H4 (cell line): Measurements from ENCODE around the gene PDE9A. TPM values are rescaled to one million over a fixed set of nuclear protein-coding genes. Genes with fewer than 3 reads are reported as not detected.

Experiments
- DNase-seq: peaks from one replicate; pipeline ENCODE4 v3.0.0-alpha.2; 2015; ENCODE audit warnings: low spot score
- total RNA-seq: library from RNA; depleted of rRNA; stranded (reverse); fragments of >200 nt; shearing (Covaris generic); gene quantifications from 2 replicates; pipeline ENCODE4 v1.2.3, GENCODE V29; 2014

The PDE9A gene
- total RNA-seq, 1 experiment from 2014 or later: 6.4 TPM

GRCh38 chr21:42671778-42672593 lies 18.6 kb downstream of the PDE9A start:
- DNase-seq: peak; percentile 91

DNA sequence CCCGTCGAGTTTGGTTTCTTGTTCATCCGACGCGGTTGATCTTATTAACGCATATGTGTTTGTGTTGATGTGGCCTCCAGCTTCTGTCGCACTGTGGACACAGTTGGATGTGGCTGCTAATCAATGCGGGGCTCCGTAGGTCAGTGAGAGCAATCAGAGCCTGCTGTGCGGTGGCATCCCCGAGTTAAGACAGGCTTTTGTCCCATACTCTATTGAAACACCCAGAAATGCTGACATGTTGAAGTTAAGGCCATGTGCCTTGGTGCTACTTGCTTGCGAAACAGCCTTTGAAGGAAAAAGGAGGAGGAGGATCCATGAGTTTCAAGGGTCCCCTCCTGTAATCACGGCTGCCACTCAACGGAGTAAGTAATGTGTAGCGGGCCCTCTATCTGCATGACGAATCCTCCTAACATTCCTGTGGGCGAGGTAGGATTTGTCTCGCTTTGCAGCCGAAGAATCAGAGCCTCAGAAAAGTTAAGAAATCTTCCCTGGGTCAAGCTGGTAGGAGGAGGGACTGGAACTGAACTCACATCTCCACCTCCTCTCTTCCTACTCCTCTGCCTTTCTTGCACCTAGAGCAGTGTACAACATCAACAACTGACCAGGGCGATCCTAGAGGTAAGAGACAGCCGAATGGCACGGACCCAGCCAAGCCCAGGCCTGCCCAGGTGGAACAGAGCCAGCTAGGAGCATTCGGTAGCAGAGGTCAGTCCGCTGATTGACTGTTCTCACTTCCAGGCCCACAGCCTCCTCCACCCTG lies 19.5 kb downstream of the PDE9A start:
- DNase-seq: peak; percentile 98

- DNase-seq: no peak
Observed at GRCh38 chr21:42673633-42674328, 20.4 kb downstream of the PDE9A start.

DNA sequence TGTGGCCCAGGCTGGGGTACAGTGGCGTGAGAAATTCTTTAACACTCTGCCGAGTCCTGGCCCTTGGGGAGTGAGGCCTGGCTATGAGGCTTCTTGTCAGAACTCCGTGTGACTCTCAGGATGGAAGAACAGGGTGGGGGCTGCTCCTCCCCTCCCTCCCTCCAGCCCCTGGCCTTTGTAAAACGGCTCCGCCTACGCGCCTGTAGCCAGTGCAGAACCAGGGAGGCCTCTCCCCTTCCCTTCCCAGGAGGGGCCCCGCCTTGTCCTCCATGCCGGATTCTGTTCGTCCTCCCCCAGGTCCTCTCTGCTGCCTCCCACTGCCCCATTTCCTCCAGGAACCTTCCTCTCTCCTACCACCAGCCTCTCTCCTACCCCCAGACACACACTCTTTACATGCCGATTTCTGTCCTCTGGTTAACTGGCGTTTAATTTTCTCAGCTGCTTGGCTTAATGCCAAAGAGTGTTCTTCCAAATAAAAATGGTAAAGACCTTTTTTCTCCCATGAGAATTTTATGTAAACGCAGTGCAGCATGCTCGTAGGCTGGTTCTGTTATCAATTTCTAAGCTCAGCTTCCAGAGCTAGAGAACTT lies 21.0 kb downstream of the PDE9A start:
- no peak for DNase-seq

DNA sequence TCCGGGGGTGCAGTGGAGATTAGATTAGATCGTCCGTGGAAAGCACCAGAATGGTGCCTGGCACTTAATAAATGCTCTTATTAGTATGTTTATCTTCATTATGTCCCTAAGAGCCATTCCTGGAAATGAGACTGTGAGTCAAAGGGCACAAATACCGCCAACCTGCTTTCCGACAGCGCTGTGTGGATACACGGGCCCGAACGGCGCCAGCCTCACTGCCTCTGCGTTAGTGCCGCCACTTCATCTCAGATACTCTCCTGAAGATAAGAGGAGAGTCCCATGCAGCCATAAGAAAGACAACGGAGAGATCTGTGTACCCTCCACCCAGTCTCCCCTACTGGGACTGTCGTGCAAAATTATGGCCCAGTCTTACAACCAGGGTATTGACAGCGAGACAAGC lies 22.0 kb downstream of the PDE9A start:
- DNase-seq: no peak

DNA sequence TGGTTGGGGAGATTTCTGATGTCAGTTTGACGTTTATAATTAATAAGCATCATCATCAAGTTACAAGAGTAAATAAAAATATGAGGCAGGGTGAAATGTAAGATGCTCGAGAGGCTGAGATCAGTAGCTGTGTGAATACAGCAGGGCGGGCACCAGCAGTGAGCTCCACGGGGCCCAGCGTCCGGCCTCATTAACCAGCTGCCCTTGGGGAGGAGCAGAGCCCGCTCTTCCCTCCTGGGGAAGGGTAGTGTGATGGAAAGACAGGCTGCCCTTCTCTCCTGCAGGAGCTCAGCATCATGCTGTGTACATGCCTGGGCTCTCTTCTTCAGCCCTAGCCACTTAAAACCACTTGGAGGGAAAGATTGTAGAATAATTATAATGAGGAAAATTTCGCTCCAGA lies 23.4 kb downstream of the PDE9A start:
- DNase-seq: no peak

GRCh38 chr21:42677339-42678321 lies 24.2 kb downstream of the PDE9A start:
- peak; percentile 69 for DNase-seq

DNA sequence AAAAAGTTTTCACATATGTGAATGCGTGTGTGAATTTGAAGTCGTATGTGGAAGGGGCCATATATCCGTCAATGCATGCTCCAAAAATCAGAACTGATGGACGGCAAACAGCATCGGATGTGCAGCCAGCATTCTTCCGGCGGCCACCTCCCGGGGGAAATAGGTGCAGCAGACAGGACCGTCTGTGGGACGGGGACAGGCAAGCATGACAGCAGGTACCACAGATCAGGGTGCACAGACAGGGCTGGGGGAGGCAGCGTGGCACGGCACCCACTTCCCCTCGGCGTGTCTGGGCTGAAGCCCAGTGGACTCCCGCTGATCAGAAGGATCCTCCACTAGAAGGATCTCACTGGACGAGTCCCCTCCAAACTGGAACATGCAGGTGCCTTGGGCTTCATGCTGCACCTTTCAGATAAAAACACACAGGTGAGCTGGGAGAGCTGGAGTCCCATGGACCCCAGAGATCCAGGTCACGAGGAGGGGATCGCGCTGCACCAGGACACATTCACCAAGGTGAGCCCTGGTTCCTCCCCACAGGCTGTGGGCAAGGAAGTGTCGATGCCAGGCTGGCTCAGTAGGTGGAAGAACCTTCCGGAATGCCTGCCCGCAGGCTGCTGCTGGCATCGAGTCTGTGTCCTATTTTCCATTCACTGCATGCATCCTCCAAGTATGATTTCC lies 25.3 kb downstream of the PDE9A start:
- DNase-seq: no peak

DNA sequence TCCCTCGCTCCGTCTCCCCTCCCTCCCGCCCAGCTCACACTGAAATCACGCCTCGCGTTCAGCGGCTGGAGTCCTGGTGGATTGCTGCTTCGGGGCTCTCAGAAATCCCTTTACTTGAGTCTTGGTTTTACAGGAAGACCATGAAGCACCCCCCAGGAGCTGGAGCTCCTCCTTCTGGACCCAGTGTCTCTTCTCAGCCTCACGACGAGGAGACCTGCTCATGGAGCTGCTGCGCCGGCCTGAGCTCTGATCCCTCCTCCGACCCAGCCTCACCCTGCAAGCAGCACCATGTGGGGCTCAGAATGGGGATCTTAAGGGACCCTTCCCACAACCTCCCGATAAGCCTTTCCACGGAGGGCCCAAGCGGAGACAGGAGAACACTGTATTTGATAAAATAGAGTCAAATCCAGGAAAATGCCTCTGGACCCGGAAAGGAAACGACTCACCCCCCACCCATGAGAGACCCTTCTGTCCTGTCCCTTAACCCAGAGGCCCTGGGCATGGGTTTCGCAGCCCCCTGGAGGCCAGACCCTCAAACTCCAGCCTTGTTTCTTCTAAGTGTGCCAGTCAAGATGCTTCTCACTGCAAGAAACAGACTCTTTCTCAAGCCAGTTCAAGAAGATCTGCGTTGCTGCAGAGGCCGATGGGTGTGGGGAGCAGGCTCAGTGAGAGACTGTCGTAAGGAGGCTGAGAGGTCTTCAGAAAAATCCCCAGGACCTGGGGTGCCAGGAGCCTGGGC lies 26.1 kb downstream of the PDE9A start:
- DNase-seq: no peak

- no peak for DNase-seq
Observed at GRCh38 chr21:42680058-42680330, 26.6 kb downstream of the PDE9A start.

DNA sequence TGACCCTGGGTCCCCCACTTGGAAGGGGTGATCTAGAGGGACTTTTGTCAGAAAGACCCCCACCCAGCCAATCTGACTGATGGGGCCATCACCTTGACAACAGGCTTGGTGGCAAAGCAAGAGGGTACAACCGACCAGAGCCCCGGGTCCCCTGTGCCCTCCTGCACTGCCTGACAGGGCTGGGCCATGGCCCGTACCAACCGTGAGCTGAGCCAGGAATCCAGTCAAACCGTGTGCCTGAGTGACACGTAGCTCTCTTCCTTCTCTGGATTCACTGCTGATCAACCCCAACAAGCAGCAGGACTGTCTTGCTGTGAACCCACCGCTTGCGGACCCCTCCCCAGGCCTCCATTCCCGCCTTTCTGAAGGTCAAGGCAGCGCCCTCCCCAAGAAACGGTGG lies 27.0 kb downstream of the PDE9A start:
- DNase-seq: no peak

DNA sequence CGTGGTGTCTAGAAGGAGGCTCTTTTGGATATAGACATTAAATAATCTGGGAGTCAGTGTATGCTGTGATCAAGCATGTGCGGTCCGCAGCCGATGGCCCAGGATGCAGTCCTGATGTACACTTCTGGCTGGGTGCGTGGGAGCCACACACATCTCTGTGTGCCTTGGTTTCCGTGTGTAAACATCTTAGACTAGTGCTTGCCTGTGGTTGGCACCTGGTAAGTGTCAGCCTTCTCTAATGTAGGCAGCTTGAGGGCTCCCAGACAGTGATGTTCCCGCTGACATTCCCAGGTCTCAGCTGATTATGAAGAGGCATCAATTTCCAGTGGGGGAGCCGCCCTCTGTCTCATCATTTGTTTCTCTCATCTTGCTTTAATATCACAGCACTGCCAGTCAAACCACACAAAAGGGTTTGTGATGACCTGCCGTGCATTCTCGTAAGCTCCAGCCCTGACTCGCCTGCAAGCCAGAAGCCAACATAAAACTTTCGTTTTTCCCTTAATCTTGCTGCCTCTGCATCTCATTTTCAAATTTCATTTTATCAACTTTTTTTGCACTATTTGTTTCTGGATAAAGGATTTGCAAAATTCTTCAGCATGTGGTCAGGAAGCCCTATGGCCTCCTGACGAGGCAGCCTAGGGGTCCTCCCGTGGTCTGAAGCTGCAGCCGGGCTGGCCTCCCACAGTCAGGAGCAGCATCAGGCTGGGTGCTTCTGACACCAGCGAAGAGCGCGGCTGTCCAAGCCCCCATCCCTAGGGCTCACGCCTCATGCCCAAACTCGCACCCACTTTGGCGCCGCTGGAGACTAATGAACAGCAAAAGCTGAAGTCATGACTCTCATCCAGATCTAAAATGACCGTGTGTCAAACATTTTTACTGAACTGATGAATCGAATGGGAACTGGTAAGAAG lies 28.1 kb downstream of the PDE9A start:
- DNase-seq: no peak

GRCh38 chr21:42682661-42683210 lies 29.3 kb downstream of the PDE9A start:
- no peak for DNase-seq

DNA sequence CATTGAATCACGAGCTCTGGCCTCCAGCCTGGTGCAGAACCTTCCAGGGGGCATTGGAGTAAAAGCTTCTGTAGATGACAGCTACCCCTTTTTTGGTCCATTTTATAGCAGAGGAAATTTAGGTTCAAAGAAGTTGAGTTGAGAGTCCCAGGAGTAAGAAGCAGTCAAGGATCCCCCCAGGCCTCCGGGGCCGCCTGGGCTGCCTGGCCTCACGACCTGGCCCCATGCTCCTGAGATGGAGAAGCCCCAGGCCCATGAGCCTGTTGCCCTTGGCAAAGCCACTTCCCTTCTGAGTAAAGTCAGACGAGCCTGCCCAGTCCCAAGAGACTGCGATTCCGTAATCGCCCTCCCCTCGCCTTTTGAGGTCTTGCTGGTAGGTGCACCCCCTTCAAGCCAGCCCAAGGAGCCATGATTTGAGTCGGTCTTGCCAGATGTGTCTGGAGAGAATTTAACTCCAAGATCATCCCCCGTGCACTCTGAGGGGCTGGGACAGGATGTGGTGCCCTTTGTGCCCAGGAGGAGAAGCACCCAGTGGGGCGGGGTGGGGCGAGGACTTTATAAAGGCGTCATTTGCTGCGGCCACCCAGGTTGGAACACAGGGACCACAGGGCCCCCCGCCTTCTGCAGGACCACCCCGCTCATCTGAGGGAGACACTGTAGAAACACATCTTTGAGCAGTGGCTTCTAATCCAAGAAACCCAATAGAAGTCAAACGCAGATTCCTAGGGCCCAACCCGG lies 30.1 kb downstream of the PDE9A start:
- no peak for DNase-seq

- peak; percentile 38 for DNase-seq
Observed at GRCh38 chr21:42684109-42684916, 30.9 kb downstream of the PDE9A start.

DNA sequence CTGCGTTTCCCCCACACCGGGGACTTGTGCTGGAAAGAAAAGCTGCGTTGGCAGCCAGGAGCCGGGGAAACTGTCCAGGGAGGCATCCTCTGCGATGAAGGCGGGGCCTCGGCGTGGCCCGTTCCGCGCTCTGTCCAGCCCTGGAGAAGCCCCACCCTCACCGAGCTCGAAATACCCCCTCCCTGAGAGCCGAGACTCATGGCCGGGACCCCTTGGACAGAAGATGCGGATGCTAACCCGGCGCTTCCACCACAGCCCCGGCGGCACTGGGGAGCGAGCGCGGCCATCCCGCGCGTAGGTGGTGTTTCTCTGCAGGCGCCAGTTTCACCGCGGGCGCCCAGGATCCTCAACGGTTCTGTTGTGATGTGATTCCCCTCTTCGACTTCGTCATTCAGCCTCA lies 31.6 kb downstream of the PDE9A start:
- DNase-seq: no peak

DNA sequence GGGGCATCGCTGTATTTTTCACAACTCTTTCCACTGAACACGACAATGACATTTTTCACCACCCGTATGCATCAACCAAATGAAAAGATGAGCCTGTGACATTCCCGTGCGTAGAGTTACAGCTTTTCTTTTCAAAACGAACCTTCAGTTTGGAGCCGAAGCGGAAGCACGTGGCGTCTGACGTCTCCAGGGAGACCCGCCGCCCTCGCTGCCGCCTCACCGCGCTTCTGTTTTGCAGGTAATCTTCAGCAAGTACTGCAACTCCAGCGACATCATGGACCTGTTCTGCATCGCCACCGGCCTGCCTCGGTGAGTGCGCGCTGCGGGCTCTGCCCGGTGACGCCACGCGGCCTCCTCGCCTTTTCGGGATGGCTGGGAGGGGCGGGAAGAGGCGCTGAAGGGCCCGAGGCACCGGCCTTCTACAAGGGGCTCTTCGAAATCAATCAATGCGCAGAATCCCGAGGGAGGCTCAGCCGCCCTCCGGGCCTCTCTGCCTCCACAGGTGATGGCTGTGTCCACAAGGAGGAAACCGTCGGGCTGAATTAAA lies 32.6 kb downstream of the PDE9A start:
- no peak for DNase-seq
